NCI-H2029 treated with DMSO at 0.1 percent for 48 hours (cell line): ENCODE data around the gene IRF6.

Experiments used
- DNase-seq: peaks from one replicate; lab custom pipeline; 2025; lab: John Stamatoyannopoulos, UW

The IRF6 gene

DNA sequence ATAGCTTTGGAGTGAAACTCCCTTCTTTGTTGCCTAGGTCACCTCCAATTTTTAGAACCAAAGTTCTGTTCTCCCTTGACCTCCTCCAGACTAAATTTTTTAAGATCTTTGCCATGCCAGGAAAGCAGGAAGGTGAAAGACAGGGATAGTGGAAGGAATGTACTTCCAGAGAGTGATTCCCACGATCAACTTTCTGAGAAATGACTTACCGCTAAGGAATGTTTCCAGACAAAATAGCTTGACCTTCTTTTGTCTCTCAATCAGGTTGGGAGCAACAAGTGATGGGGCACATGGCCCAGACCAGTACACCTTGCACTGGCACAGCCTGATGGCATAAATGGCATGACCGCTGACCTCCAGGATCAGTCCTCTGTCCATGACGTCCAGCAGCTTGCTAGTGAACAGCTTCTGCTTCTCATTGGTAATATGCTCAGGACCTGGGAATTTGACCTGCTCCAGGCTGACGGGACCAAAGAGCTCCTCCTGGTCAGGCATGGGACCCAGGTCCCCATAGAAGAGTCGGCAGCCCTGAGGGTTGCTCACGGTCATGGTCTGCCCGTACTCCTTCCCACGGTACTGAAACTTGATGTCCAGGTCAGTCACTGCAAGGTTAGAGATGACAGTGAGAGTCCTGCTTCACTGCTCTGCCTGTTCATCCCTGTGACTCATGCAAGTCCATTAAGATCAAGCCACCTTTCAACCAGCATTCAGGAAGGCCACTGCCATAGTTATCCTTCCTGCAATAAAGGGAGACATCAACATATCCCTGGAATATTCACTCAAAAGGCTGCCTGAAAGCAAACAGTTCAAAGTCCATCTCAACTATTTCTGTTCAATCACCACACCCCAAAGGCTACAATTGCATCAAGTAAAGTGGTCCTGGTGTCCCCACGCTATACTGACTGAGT is 15.4 kb downstream of the IRF6 start:
- no peak for DNase-seq

DNA sequence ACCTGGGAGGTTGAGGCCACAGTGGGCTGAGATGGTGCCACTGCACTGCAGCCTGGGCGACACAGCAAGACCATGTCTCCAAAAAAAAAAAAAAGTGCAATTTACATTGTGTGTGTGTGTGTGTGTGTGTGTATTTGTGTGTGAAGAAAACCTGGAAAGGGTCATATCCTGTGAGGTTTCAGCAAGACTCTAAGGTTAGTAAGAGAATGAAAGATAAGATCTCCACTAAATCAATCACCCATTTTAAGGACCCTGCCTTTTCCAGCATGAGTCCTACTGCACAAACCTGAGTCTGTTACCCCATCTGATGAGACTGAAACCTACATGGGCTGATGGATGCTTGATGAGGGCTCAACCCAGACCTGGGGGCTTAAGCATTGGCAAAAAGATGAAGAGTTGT is 16.7 kb downstream of the IRF6 start:
- no peak for DNase-seq

- no peak for DNase-seq
Measured at GRCh38 chr1:209787551-209787950, 18.4 kb downstream of the IRF6 start.

GRCh38 chr1:209786146-209786545 is 19.8 kb downstream of the IRF6 start:
- DNase-seq = no peak

GRCh38 chr1:209785592-209785991 is 20.4 kb downstream of the IRF6 start:
- DNase-seq = no peak

- DNase-seq = peak; percentile 89
Measured at GRCh38 chr1:209784265-209785169, 21.4 kb downstream of the IRF6 start, which contains the start of gene C1orf74. Gene C1orf74 (minus strand): TSS chr1:209784559. CDS start chr1:209783634, 925 bp downstream.

GRCh38 chr1:209783386-209783785 is 22.6 kb downstream of the IRF6 start:
- no peak for DNase-seq

DNA sequence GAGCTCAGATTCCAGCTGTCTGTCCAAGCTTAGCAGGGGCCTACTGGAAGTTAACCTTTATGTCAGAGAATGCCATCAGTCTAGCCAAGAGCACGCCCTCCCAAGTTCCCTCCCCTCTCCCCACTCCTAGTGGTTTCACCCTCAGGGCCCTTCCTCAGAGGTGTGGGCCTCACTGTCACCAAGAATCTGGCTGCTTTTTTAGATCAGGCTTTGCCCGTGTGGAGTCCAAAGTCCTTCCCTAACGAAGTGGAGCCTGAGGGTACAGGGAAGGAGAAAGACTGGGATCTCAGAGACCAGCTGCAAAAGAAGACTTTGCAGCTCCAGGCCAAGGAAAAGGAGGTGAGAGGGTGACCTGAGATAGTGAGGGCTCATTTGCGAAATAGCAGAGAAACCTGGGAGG is 25.7 kb downstream of the IRF6 start:
- no peak for DNase-seq

GRCh38 chr1:209778102-209778501 is 27.8 kb downstream of the IRF6 start:
- DNase-seq = no peak

DNA sequence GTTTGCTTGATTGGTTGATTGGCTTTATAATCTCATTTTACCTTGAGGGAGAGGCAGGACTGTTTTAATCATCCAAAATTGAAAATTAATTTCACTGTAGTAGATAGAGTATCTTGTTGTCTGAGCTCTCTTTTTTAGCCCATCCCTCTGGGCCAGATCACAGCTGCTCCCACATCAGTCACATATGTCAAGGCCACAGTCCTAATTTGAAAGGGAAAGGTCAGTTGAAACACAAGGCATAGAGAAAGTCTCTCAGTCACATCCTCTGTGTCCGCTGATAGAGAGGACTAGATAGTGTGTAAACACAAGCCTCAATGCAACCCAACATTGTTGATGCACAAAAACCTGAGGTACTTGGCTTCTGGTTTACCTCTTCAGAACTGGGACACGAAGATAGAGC is 28.4 kb downstream of the IRF6 start:
- no peak for DNase-seq

DNA sequence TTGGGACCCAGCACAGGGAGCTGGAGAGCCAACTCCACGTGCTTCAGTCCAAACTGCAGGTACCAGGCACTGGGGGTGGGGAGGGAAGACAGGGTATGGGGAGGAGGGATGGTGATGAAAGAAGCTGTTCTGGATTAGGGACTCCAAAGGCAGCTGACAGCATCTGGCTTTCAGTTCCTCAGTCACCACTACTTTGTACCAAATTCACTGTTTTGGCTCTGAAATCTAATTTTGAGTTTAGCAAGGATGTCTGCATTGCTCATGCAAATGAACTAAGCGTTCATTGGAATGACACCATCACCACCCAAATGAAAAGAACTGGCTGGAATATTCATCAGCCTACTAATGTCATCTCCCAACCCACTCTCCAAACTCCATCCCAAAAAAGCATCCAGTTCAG is 30.3 kb downstream of the IRF6 start:
- no peak for DNase-seq

GRCh38 chr1:209774592-209774991 is 31.4 kb downstream of the IRF6 start:
- no peak for DNase-seq

GRCh38 chr1:209772126-209772525 is 33.8 kb downstream of the IRF6 start:
- DNase-seq = no peak

DNA sequence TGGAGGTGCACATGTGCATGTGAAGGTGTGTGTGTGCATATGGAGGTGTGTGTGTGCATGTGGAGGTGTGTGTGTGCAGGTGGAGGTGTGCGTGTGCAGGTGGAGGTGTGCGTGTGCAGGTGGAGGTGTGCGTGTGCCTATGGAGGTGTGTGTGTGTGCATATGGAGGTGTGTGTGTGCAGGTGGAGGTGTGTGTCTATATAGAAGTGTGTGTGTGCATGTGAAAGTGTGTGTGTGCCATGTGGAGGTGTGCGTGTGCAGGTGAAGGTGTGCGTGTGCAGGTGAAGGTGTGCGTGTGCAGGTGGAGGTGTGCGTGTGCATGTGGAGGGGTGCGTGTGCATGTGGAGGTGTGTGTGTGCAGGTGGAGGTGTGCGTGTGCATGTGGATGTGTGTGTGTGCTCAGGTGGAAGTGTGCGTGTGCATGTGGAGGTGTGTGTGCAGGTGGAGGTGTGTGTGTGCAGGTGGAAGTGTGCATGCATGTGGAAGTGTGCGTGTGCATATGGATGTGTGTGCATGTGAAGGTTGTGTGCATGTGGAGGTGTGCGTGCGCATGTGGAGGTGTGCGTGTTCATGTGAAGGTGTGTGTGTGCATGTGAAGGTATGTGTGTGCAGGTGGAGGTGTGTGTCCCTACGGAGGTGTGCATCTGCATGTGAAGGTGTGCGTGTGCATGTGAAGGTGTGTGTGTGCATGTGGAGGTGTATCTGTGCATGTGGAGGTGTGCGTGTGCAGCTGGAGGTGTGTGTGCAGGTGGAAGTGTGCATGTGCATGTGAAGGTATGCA is 35.1 kb downstream of the IRF6 start:
- no peak for DNase-seq

GRCh38 chr1:209769971-209770370 is 36.0 kb downstream of the IRF6 start:
- DNase-seq = no peak

DNA sequence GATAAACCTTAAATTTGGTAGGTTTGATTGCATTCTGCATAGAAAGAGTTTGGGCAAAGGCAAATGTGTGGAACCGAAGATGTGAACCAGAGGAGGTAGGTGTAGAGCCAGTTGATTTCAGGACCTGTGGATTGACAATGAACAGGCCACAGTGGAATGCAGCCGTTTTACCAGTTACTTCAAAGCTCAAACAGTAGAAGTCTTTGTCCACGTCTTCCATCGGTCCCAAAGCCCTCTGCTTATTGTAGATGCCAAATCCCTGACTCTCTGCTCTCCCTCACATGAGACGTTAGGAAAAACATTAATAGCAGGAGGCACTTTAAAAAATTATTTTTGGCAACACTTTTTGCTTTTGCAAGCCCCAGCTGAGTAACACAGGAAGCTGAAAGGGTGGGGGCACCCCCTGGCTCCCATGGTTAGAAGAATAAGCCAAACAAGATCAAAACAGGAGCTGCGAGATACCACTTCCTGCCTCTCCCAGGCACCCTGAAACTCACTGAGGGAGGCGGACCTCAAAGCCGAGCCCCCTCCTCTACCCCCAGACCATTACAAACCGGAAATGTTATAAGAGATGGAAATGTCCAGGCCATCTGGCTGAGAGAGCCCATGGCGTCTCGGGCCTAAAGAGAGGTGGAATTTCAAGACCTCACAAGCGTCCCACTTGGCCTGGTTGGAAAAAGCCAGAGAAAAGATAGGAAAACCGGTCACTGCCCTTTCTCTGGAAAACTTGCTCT is 36.6 kb downstream of the IRF6 start:
- DNase-seq = no peak

GRCh38 chr1:209768354-209768774 is 37.6 kb downstream of the IRF6 start:
- DNase-seq = no peak

GRCh38 chr1:209767706-209768105 is 38.2 kb downstream of the IRF6 start:
- no peak for DNase-seq

DNA sequence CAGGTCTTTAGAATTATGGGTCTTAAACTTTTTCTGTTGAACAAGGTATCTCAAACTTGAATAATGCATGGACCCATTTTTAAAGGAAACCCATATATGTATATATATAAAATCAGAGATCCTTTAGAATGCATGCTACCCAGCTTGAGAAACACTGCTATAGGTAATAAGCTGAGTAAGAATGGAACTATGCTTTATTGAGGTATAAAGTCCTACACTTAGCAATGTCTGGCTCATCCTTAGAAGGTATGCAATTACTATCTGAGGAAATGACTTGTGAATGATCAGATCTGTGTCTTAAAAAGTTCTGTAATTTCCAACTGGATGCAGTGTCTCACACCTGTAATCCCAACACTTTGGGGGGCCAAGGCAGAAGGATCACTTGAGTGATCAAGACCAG is 38.8 kb downstream of the IRF6 start:
- no peak for DNase-seq

GRCh38 chr1:209766051-209766450 is 39.9 kb downstream of the IRF6 start:
- no peak for DNase-seq

DNA sequence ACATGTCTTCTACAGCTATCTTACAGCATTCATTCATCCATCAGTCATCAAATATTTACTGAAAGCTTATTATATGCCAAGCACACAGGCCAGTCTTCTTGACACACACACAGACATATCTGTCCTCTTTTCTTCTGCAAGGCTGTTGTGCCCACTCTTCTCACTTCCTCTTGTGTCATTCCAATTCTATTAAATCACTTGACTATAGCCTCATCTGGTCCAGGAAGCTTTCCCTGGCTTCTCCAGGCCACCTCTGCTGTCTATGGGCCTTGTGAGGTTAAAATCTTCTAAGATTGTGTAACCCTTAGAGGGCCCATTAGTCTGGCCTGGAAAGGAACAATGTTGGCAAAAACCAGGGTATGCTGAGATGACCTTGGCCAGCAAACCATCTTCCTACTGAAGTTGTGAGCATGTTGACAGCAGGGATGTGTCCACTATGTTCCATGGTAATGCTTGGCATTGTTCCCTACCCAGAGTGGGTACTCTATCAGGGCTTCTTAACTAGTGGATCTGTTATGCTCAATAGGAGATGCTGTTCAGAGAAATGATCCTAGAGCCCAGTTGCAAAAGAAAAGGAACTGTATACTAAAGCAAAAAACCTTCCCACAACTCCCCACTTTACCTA is 44.8 kb downstream of the IRF6 start:
- DNase-seq = no peak
